Subcutaneous adipose tissue (tissue), 4 donors: ENCODE results near the gene LIN7C. TPM values are rescaled to one million over a fixed set of nuclear protein-coding genes. Genes with fewer than 3 reads are reported as not detected.

Source experiments
- total RNA-seq, 4 donors: library from RNA; depleted of rRNA; stranded (reverse); fragments of >200 nt; gene quantifications; one replicate each; pipeline ENCODE4 v1.1.0, GENCODE V29; 2016
- TF ChIP-seq, protein P1 (sequence below): fragments of 450-650 bp; IDR thresholded peaks from one replicate; pipeline ENCODE4 v1.5.1; 2016; ENCODE audit warnings: low read depth, mild to moderate bottlenecking, control low read depth, antibody characterized with exemption, moderate library complexity

LIN7C gene
- total RNA-seq, 4 donors from 2014 or later, result 26.4 to 50.4 (median 34.0) TPM

DNA sequence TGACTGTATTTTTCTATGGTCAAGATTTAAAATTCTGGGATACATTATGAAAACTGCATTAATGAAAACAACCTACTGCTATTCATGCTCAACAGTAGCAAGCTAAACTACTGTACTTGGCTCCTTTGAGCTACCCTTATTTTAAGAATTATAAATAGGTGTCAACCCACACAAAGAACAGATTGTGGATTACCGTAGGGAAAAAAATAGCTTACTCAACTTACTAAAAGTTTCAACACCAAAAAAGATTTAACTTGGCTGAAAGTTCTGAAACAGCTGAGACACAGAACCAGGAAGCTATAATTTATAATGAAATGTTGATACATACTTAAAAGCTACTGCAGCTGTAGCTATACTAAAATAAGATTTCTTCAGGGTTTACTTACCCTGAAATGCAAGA lies 10.1 kb downstream of the LIN7C start:
- TF ChIP-seq, protein P1, sequence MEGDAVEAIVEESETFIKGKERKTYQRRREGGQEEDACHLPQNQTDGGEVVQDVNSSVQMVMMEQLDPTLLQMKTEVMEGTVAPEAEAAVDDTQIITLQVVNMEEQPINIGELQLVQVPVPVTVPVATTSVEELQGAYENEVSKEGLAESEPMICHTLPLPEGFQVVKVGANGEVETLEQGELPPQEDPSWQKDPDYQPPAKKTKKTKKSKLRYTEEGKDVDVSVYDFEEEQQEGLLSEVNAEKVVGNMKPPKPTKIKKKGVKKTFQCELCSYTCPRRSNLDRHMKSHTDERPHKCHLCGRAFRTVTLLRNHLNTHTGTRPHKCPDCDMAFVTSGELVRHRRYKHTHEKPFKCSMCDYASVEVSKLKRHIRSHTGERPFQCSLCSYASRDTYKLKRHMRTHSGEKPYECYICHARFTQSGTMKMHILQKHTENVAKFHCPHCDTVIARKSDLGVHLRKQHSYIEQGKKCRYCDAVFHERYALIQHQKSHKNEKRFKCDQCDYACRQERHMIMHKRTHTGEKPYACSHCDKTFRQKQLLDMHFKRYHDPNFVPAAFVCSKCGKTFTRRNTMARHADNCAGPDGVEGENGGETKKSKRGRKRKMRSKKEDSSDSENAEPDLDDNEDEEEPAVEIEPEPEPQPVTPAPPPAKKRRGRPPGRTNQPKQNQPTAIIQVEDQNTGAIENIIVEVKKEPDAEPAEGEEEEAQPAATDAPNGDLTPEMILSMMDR, result no peak

DNA sequence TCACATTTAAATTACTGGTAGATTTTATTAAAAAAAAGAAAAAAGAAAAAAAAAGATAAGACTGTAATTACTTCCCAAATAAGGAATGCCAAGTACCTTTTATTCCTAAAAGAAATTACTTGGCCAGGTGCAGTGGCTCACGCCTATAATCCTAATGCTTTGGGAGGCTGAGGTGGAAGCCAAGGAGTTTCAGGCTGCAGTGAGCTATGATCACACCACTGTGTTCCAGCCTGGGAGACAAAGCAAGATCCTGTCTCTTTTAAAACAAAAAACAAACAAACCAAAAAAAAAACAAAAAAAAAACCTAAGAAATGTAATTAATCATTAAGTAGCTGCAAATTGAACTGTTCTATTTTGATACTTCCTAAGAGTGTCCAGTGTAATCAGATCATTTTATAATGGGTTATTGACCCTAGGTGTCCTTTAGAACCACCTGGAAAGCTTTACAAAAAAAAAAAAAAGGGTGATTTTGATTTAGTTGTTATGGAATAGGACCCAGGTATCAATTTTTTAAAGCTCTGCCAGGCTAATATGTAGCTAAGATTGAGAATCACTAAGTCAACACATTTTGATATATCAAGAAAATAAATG lies 10.8 kb downstream of the LIN7C start:
- TF ChIP-seq, protein P1, result no peak

DNA sequence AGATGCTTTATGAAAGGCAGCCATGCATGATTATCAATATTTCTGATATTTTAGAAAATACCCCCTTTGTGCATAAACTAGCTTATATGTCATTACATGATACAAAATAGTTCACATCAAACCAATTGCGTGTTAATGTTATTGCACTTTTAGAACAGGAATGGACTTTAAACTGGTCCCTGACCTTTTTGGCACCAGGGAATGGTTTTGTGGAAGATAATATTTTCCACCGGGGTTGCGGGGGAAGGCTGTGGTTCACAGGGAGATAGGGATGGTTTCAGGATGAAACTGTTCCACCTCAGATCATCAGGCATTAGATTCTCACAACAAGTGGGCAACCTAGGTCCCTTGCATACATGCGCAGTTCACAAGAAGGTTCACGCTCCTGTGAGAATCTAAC lies 17.5 kb downstream of the LIN7C start:
- TF ChIP-seq, protein P1, result no peak

DNA sequence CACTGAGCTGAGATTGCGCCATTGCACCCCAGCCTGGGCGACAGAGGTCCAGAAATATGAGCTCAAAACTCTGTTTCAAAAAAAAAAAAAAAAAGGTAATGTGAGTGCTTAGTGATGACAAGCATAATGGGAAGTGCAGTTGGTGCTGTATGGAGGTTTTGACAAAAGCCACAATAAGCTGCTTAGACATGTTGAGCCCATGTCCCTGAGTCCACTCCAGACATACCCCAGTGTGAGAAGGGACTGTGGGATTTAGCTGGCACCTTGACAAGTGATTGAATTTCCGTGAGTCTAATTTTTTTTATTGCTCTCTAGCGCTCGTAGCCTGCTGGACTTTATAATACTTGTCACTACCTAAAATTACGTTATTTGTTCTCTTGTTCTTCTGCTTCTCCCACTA lies 18.9 kb downstream of the LIN7C start:
- TF ChIP-seq, protein P1, result no peak

DNA sequence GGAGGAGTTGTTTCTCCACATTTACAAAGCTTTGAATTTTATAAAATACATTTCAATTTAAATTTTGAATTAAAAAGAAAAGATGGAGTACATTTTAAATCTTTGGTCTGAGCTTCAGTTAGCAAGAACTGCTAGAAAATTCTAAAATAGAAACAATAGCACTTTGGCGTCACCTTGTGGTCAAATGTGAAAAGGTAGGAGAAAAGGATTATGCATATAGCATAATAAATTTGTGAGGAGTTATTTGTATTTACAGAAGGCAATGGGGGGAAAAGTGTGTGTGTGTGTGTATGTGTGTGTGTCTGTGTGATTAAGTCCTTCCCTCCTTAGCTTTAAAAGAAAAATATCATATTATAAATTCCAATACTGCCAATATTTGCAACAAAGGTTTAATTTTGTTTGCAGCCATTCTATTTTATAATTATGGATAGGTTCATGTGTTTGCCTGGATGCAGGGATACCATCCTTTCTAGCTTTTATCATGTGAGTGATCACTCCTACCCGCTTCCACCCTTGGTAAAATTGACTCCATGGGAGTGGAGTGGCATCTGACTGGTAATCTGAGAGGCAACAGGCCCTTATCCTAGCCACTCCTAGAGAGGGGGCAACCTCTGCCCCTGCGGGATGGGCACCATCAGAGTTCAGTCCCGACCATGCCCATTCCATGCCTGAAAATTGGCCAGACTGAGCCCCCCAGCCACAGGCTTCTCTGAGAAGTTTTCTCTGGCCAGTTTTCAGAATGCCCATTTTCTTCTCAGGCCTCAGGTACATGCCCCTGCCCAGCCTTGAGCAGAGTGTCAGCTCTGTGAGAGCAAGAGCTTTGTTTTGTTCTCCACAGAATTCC lies 20.4 kb downstream of the LIN7C start:
- TF ChIP-seq, protein P1, result no peak

DNA sequence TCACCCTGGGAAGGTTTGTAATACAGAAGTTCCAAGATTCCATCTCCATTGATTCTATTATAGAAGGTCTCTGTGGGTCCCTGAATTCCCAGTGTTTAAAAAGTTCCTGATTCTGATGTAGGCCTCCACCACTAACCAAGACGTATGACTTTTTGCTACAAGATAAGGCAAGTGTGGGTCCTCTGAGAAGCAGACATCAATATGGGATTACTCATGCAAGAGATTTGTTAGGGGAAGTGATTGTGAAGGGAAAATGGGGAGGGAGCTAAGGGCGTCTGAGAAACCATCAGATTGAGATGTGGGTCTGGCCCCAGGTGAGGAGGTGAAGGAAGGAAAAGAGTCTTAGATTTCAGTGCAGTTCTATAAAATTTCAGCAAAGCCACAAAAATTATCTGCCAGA lies 23.8 kb downstream of the LIN7C start:
- TF ChIP-seq, protein P1, result no peak

DNA sequence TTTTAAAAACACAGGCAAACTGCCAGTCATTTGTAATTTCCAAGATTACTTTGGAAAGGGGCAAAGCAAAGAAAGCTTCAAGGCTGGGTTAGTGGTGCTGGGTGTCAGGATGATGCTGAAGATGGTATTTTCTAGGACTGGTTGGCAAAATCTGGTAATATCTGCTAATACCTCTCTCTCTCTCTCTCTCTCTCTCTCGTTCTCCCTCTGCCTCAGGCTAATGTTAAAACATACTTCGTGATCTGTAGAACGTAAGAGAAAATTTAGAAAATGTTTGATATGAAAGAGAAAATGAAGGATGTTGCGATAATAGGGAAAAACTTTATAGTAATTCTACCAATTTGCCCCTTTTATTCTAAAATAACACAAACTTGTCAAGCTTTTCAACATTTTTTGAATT lies 24.6 kb downstream of the LIN7C start:
- TF ChIP-seq, protein P1, result no peak
